ENCODE measurements around the gene KLRC4.

DNA sequence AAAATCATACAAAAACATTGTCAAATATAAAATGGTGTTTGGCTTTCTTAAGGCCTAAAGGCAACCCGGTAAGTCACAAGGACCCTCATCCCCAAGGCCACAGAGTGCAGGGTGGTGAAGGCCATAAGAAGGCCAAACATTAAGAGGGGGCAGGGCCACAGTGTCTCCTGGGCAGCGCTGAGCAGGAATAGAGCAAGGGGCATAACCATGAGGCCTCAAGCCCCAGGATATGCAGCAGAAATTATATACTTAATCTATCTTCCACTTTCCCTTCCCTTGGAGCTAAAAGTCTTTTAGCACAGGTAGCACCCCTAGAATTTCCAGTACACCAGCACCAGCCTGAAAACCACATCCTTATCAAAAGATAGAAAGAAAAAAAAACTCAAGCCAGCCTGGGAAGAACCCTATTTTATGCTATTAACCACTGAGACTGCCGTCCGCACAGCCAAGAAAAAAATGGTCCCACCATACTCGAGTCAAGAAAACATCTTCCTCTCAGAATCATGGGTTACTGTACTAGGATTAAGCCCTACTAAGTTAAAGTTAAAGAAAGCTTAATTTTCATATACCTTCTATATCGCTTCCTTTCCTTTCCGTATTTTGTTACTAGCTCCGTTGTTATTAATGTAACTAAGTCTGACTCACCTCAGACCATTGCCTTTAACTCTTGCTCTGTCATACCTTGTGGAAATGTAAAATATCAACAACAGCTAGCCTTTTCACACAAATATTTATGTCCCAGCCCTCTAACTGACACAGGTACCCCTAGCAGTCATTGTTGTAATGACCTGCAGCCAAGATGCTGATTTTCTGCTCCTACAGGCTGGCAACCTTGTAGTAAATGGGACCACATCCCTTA, 39.8 kb downstream of the KLRC4 start:
- TF ChIP-seq EZH2 (IDR thresholded peaks at IDR 0.05; ENCODE audit: borderline replicate concordance, low read length) (no peak), CTCF (IDR thresholded peaks at IDR 0.05; ENCODE audit: low read length) (no peak)

Measured in OCI-LY1 (cell line).